K562 (cell line): Measurements from ENCODE around the gene ATXN2L. TPM values are rescaled to one million over a fixed set of nuclear protein-coding genes. Genes with fewer than 3 reads are reported as not detected.

Source experiments
- BRF2 ChIP-seq: IDR thresholded peaks from 3 replicates; pipeline ENCODE4 v1.6.1; 2011; ENCODE audit warnings: borderline replicate concordance, mild to moderate bottlenecking; ENCODE audit not compliant: insufficient read length, insufficient read depth
- E2F8 ChIP-seq: fragments of 450-650 bp; IDR thresholded peaks from 2 replicates; pipeline ENCODE4 v1.7.1; 2018; ENCODE audit warnings: mild to moderate bottlenecking, low read depth; ENCODE audit not compliant: partially characterized antibody
- GABPB1 ChIP-seq: sonication (generic); formaldehyde crosslinking; IDR thresholded peaks from 2 replicates; pipeline ENCODE4 v1.8.0; 2022; ENCODE audit warnings: mild to moderate bottlenecking, missing genetic modification reagents
- PHF20 ChIP-seq: fragments of 450-650 bp; IDR thresholded peaks from 2 replicates; pipeline ENCODE4 v1.6.1; 2018; ENCODE audit not compliant: partially characterized antibody
- SMAD3 ChIP-seq: fragments of 450-650 bp; formaldehyde crosslinking; conservative IDR thresholded peaks from 2 replicates; pipeline ENCODE4 v1.4.0; 2020; ENCODE audit warnings: mild to moderate bottlenecking
- SPI1 ChIP-seq: IDR thresholded peaks from 2 replicates; pipeline ENCODE4 v1.6.1; 2011; ENCODE audit warnings: low read depth, low read length, control low read depth, borderline replicate concordance
- USF2 ChIP-seq: sonication (generic); formaldehyde crosslinking; IDR thresholded peaks from 2 replicates; pipeline ENCODE4 v1.5.0; 2020; ENCODE audit warnings: missing genetic modification reagents
- ZBTB17 ChIP-seq: fragments of 450-650 bp; formaldehyde crosslinking; IDR thresholded peaks from 2 replicates; pipeline ENCODE4 v1.4.0; 2020; ENCODE audit warnings: mild to moderate bottlenecking
- ZBTB9 ChIP-seq: fragments of 450-650 bp; formaldehyde crosslinking; IDR thresholded peaks from 2 replicates; pipeline ENCODE4 v1.4.0; 2020; ENCODE audit warnings: mild to moderate bottlenecking, moderate library complexity
- ZNF282 ChIP-seq: sonication (generic); formaldehyde crosslinking; IDR thresholded peaks from 2 replicates; pipeline ENCODE4 v1.8.1; 2023; ENCODE audit warnings: missing genetic modification reagents
- ZNF707 ChIP-seq: fragments of 250-450 bp; sonication (Bioruptor Pico); conservative IDR thresholded peaks from 2 replicates; pipeline ENCODE4 v1.8.0; 2022; ENCODE audit warnings: inconsistent platforms, mild to moderate bottlenecking, moderate library complexity
- polyA plus RNA-seq, 8 experiments: library from polyadenylated mRNA; depleted of rRNA in 4 of 8; stranded (reverse) in 5 of 8; unstranded in 3 of 8; fragments of >200 nt; fragmentation: Nextera tagmentation in 2 of 8; fragmentation: Illumina TruSeq in 1 of 8; extraction: Ambion mirVana in 2 of 8; extraction: Trizol in 1 of 8; gene quantifications; 2 replicates each; pipeline versions ENCODE4 v1.2.1 to v1.2.3, GENCODE V29; 2011 to 2014; ENCODE audit warnings: inconsistent platforms in 1 of 8, missing spikeins in 1 of 8
- total RNA-seq, 7 experiments: library from RNA; depleted of rRNA in 6 of 7; stranded (reverse); fragments of >200 nt in 6 of 7; fragmentation: Illumina TruSeq in 2 of 7; extraction: Trizol in 2 of 7; gene quantifications; 2 replicates each; pipeline versions ENCODE4 v1.2.1 to v1.2.3, GENCODE V29; 2011 to 2021; ENCODE audit warnings: low replicate concordance in 1 of 7
- TF ChIP-seq, protein P1 (sequence below): fragments of 250-450 bp; sonication (Bioruptor Pico); IDR thresholded peaks from 2 replicates; pipeline ENCODE4 v1.8.0; 2021; ENCODE audit warnings: mild to moderate bottlenecking, moderate library complexity
- TF ChIP-seq, protein P2 (sequence below): fragments of 250-450 bp; sonication (Bioruptor Pico); IDR thresholded peaks from 2 replicates; pipeline ENCODE4 v1.4.0; 2020; ENCODE audit warnings: mild to moderate bottlenecking, moderate library complexity

The ATXN2L gene
- total and polyA plus RNA-seq, 9 of the 15 experiments (the other 6 are each of a cell fraction or from before 2014, with no cell fraction given) = 3.8 to 280 (median 37.2) TPM

DNA sequence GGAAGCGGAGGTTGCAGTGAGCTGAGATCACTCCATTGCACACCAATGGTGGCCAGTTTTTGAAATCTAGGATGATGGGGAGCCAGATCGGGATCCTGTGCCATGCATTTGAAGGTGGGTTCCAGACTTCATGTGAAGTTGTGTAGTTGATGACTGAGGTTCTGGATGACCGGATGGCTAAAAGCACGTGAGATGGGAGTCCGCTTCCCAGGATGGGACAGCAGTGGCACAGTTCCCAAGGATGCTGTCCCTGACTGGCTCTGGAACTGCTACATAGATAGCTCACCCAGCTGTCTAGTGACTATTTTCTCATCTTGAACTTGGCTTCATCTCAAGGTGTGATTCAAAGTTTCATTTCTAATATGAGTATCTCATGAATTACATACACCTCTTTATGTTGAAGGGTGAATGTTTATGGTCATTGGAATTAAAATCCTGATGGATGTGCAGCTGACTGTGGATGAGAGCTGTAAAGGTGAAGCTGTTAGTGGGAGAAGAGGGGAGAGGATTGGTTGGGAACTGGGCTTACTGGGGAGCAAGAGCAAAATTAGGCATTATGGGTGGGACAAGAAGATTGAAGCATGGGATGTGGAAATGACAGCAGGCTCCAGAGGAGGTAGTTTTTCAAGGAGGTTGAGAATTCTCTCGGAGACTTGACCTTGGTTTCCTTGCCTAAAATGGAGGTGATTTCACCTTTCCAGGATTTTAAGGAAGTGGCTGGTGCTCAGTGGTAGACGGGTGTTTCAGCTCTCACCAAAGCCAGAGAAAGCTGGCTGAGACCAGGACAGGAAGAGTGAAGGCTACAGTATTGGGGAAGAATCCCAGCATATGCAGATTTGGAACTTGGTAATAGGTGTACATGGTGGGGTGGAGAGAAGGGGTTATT, 15.1 kb downstream of the ATXN2L start (continued):
- peak; percentile 15 for TF ChIP-seq E2F8
- TF ChIP-seq, protein P1, sequence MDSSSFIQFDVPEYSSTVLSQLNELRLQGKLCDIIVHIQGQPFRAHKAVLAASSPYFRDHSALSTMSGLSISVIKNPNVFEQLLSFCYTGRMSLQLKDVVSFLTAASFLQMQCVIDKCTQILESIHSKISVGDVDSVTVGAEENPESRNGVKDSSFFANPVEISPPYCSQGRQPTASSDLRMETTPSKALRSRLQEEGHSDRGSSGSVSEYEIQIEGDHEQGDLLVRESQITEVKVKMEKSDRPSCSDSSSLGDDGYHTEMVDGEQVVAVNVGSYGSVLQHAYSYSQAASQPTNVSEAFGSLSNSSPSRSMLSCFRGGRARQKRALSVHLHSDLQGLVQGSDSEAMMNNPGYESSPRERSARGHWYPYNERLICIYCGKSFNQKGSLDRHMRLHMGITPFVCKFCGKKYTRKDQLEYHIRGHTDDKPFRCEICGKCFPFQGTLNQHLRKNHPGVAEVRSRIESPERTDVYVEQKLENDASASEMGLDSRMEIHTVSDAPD (CRISPR knock-in tag) = no peak
- TF ChIP-seq PHF20 = no peak
- TF ChIP-seq, protein P2, sequence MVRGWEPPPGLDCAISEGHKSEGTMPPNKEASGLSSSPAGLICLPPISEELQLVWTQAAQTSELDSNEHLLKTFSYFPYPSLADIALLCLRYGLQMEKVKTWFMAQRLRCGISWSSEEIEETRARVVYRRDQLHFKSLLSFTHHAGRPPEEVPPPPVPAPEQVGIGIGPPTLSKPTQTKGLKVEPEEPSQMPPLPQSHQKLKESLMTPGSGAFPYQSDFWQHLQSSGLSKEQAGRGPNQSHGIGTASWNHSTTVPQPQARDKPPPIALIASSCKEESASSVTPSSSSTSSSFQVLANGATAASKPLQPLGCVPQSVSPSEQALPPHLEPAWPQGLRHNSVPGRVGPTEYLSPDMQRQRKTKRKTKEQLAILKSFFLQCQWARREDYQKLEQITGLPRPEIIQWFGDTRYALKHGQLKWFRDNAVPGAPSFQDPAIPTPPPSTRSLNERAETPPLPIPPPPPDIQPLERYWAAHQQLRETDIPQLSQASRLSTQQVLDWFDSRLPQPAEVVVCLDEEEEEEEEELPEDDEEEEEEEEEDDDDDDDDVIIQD = no peak
- TF ChIP-seq SMAD3 = no peak
- TF ChIP-seq BRF2 = no peak
- no peak for TF ChIP-seq USF2
- TF ChIP-seq ZNF707 (CRISPR knock-in tag) = no peak
- no peak for TF ChIP-seq ZNF282 (CRISPR knock-in tag)
- 0 out of 2 replicates have a peak, but pooled peaks have one; percentile 22 for TF ChIP-seq ZBTB17 (CRISPR knock-in tag)
- peak; percentile 81 for TF ChIP-seq SPI1
- no peak for TF ChIP-seq GABPB1
- TF ChIP-seq ZBTB9 (CRISPR knock-in tag) = 0 out of 2 replicates have a peak, but pooled peaks have one; percentile 28
